Ascending aorta (tissue), 2 donors: ENCODE measurements around the gene C1S. TPM values are rescaled to one million over a fixed set of nuclear protein-coding genes. Genes with fewer than 3 reads are reported as not detected.
"Not testable (repeated sequence)": the region's sequence is repeated elsewhere in the genome, so short reads cannot be mapped to it uniquely, and the experiment has no call there.

ENCODE experiments used
- DNase-seq, 2 donors: peaks; one replicate each; pipeline ENCODE4 v3.0.0-alpha.2; 2019; ENCODE audit warnings: low spot score in 2 of 2
- H3K27ac ChIP-seq, 2 donors: fragments of 200-600 bp; sonication (generic); one replicate each; pipeline ENCODE4 v1.5.1; 2016 to 2017; ENCODE audit warnings: mild to moderate bottlenecking in 1 of 2
- H3K27me3 ChIP-seq: fragments of 200-600 bp; sonication (generic); one replicate; pipeline ENCODE4 v1.5.1; 2017
- H3K36me3 ChIP-seq, 2 donors: fragments of 200-600 bp; sonication (generic); one replicate each; pipeline ENCODE4 v1.5.1; 2016
- H3K4me1 ChIP-seq, 2 donors: fragments of 200-600 bp; sonication (generic); one replicate each; pipeline ENCODE4 v1.5.1; 2016 to 2017; ENCODE audit warnings: mild to moderate bottlenecking in 1 of 2
- H3K4me3 ChIP-seq, 2 donors: fragments of 200-600 bp; sonication (generic); one replicate each; pipeline ENCODE4 v1.5.1; 2016 to 2017; ENCODE audit warnings: mild to moderate bottlenecking in 1 of 2
- H3K9me3 ChIP-seq, 2 donors: fragments of 200-600 bp; sonication (generic); one replicate each; pipeline ENCODE4 v1.5.1; 2016
- CTCF ChIP-seq, 3 experiments: fragments of 200-600 bp in 2 of 3; fragments of 450-650 bp in 1 of 3; sonication (generic) in 2 of 3; IDR thresholded peaks; one replicate each; pipeline ENCODE4 v1.5.1; 2016 to 2019; ENCODE audit warnings: antibody characterized with exemption in 3 of 3, mild to moderate bottlenecking in 1 of 3, moderate library complexity in 1 of 3
- intact Hi-C: fragments of 100-400 bp; cut with DNase I; formaldehyde crosslinking; loops from one replicate; pipeline ENCODE4 v1.15.1; 2023
- total RNA-seq: library from RNA; depleted of rRNA; stranded (reverse); fragments of >200 nt; gene quantifications from one replicate; pipeline ENCODE4 v1.1.0, GENCODE V29; 2016

The C1S gene
- 273 TPM for total RNA-seq

- intact Hi-C loops, result loop anchor here (1.0 to 10.0 kb wide), 6 partner anchors 19 to 124 kb away; partner anchors contain the start of genes C1R, C1RL and PEX5
These were observed at the start of gene C1S for GRCh38 chr12:7060353-7060954. Gene C1S (plus strand): TSS chr12:7060718. CDS start chr12:7061913, 1,195 bp downstream.

GRCh38 chr12:7011398-7011797, 49.1 kb upstream of the C1S start:
- H3K36me3 ChIP-seq, H3K4me3 ChIP-seq, H3K27ac ChIP-seq, DNase-seq, H3K27me3 ChIP-seq, intact Hi-C loops, H3K4me1 ChIP-seq, H3K9me3 ChIP-seq: not testable (repeated sequence)

More at GRCh38 chr12:7060353-7060954, at the start of gene C1S:
- peaks cover 0 to 17% of the 10 kb centered on the region in 2 donors for H3K4me1 ChIP-seq
- peak; percentile 57 to 93 for DNase-seq
- peak within 1 kb of the TSS; percentile 80 to 82 for H3K27ac ChIP-seq
- peak within 1 kb of the TSS; percentile 34 to 55 for H3K4me3 ChIP-seq
- TF ChIP-seq CTCF (IDR thresholded peaks at IDR 0.05), result peak; percentile 81 to 92 (median 88)
- no peaks in the 10 kb centered on the region for H3K9me3 ChIP-seq
- H3K27me3 ChIP-seq, result no peaks in the 10 kb centered on the region
- H3K36me3 ChIP-seq, result peaks cover 4% of the 10 kb centered on the region in 2 donors

GRCh38 chr12:7012024-7012607, 48.4 kb upstream of the C1S start:
- no peak for DNase-seq
- H3K4me1 ChIP-seq, result no peaks in the 10 kb centered on the region
- no peaks in the 10 kb centered on the region for H3K36me3 ChIP-seq
- TF ChIP-seq CTCF (IDR thresholded peaks at IDR 0.05), result no peak
- H3K27me3 ChIP-seq, result no peaks in the 10 kb centered on the region
- H3K4me3 ChIP-seq, result no peak overlapping the region
- no peaks in the 10 kb centered on the region for H3K9me3 ChIP-seq
- no peak overlapping the region for H3K27ac ChIP-seq
- intact Hi-C loops, result no loop called here

GRCh38 chr12:7013101-7013500, 47.4 kb upstream of the C1S start:
- no peaks in the 10 kb centered on the region for H3K4me1 ChIP-seq
- H3K4me3 ChIP-seq, result no peak overlapping the region
- no peaks in the 10 kb centered on the region for H3K36me3 ChIP-seq
- H3K9me3 ChIP-seq, result no peaks in the 10 kb centered on the region
- no peak overlapping the region for H3K27ac ChIP-seq
- intact Hi-C loops, result no loop called here
- no peak for DNase-seq
- no peaks in the 10 kb centered on the region for H3K27me3 ChIP-seq
- no peak for TF ChIP-seq CTCF (IDR thresholded peaks at IDR 0.05)

- intact Hi-C loops, result loop anchor here (5.0 kb wide), 2 partner anchors 77 to 88 kb away; partner anchors contain the start of genes ATN1 and C1R
- Histone ChIP-seq H3K27me3 (no peaks in the 10 kb centered on the region), H3K4me1 (peaks cover 5% of the 10 kb centered on the region in 2 donors), H3K27ac (no peak overlapping the region), H3K9me3 (no peaks in the 10 kb centered on the region), H3K4me3 (no peak overlapping the region), H3K36me3 (no peaks in the 10 kb centered on the region)
- no peak for DNase-seq
- no peak for TF ChIP-seq CTCF (IDR thresholded peaks at IDR 0.05)
These were observed 44.8 kb upstream of the C1S start for GRCh38 chr12:7015555-7016370.
